ENCODE data around the gene EFNA5. TPM values are rescaled to one million over a fixed set of nuclear protein-coding genes. Genes with fewer than 3 reads are reported as not detected.

EFNA5 gene
- polyA plus RNA-seq, 1 donor (not counting 4 experiments of a cell fraction or from before 2014, with no cell fraction given): 4.8 TPM

- Histone ChIP-seq H3K27me3 (ENCODE audit: control insufficient read depth, extremely low read depth, insufficient read depth, low read length) (no peaks in the 10 kb centered on the region), H4K20me1 (ENCODE audit: control insufficient read depth, extremely low read depth, insufficient read depth, low read length) (no peaks in the 10 kb centered on the region), H3K27ac (ENCODE audit: control insufficient read depth, insufficient read depth, low read length) (peak overlapping the region; percentile 55), H3K4me1 (ENCODE audit: control insufficient read depth, extremely low read depth, insufficient read depth, low read length) (peaks cover 32% of the 10 kb centered on the region), H3K9me1 (ENCODE audit: control insufficient read depth, extremely low read depth, insufficient read depth, low read length) (no peaks in the 10 kb centered on the region), H3K79me2 (ENCODE audit: control insufficient read depth, insufficient read depth, low read length) (no peaks in the 10 kb centered on the region), H3K9ac (ENCODE audit: control insufficient read depth, extremely low read depth, insufficient read depth, low read length) (peak overlapping the region; percentile 23), H3K36me3 (ENCODE audit: control insufficient read depth in 2 of 2, extremely low read depth in 1 of 2, insufficient read depth in 2 of 2, low read length in 2 of 2) (no peaks in the 10 kb centered on the region), H3K4me2 (ENCODE audit: control insufficient read depth, extremely low read depth, insufficient read depth, low read depth, low read length) (peak overlapping the region; percentile 40), H3K4me3 (ENCODE audit: control insufficient read depth in 2 of 3, extremely low read depth in 1 of 3, insufficient read depth in 2 of 3, low read depth in 1 of 3, low read length in 3 of 3) (peak overlapping the region in 1 of 3 experiments; percentile 8), H3K9me3 (ENCODE audit: control insufficient read depth, low read depth, low read length) (no peaks in the 10 kb centered on the region), H2AFZ (ENCODE audit: control insufficient read depth, low read length) (peak overlapping the region; percentile 39)
- no peak for TF ChIP-seq CTCF (optimal IDR thresholded peaks at IDR 0.05 in 1 of 3, IDR thresholded peaks at IDR 0.05 in 1 of 3, conservative IDR thresholded peaks at IDR 0.05 in 1 of 3; ENCODE audit: extremely low read depth in 1 of 3, insufficient read depth in 2 of 3, low read length in 3 of 3)
- TF ChIP-seq EZH2 (IDR thresholded peaks at IDR 0.05; ENCODE audit: low read length): no peak
- FAIRE-seq (no peak), DNase-seq (ENCODE audit: low read depth, low spot score) (no peak)
- dilution Hi-C loops (cut with MboI; ENCODE audit: extremely low pct_ligation_motif_present, low sequenced_read_pairs): no loop called here
These were observed 283.1 kb downstream of the EFNA5 start for GRCh38 chr5:107387526-107388140.

DNA sequence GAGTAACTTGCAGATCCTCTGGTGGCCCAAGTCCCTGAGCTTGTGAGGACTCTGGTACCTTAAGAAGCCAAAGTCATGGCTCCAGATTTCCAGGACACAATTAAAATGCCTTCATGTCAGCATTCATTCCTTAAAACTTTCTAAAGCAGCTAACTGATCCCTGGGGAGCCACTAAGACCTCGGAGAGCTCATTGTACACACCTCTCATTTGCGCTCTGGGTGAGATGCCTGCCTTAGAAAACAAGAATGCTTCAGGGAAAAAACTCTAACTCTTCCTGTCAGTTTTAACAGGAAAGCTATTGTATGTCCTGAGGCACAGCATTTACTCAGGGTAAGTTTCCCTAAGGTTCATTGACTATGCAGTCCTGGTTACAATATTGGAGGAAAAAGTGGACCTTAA is 285.0 kb downstream of the EFNA5 start:
- dilution Hi-C loops (cut with MboI; ENCODE audit: extremely low pct_ligation_motif_present, low sequenced_read_pairs): no loop called here
- Histone ChIP-seq H2AFZ (ENCODE audit: control insufficient read depth, low read length) (no peak overlapping the region), H3K9ac (ENCODE audit: control insufficient read depth, extremely low read depth, insufficient read depth, low read length) (no peak overlapping the region), H3K79me2 (ENCODE audit: control insufficient read depth, insufficient read depth, low read length) (no peaks in the 10 kb centered on the region), H3K9me3 (ENCODE audit: control insufficient read depth, low read depth, low read length) (no peaks in the 10 kb centered on the region), H3K36me3 (ENCODE audit: control insufficient read depth in 2 of 2, extremely low read depth in 1 of 2, insufficient read depth in 2 of 2, low read length in 2 of 2) (no peaks in the 10 kb centered on the region), H3K4me2 (ENCODE audit: control insufficient read depth, extremely low read depth, insufficient read depth, low read depth, low read length) (no peak overlapping the region), H3K27me3 (ENCODE audit: control insufficient read depth, extremely low read depth, insufficient read depth, low read length) (no peaks in the 10 kb centered on the region), H4K20me1 (ENCODE audit: control insufficient read depth, extremely low read depth, insufficient read depth, low read length) (no peaks in the 10 kb centered on the region), H3K27ac (ENCODE audit: control insufficient read depth, insufficient read depth, low read length) (no peak overlapping the region), H3K4me3 (ENCODE audit: control insufficient read depth in 2 of 3, extremely low read depth in 1 of 3, insufficient read depth in 2 of 3, low read depth in 1 of 3, low read length in 3 of 3) (no peak overlapping the region), H3K4me1 (ENCODE audit: control insufficient read depth, extremely low read depth, insufficient read depth, low read length) (peaks cover 46% of the 10 kb centered on the region), H3K9me1 (ENCODE audit: control insufficient read depth, extremely low read depth, insufficient read depth, low read length) (no peaks in the 10 kb centered on the region)
- no peak for FAIRE-seq
- no peak for DNase-seq (ENCODE audit: low read depth, low spot score)
- TF ChIP-seq EZH2 (IDR thresholded peaks at IDR 0.05; ENCODE audit: low read length) (no peak), CTCF (optimal IDR thresholded peaks at IDR 0.05 in 1 of 3, IDR thresholded peaks at IDR 0.05 in 1 of 3, conservative IDR thresholded peaks at IDR 0.05 in 1 of 3; ENCODE audit: extremely low read depth in 1 of 3, insufficient read depth in 2 of 3, low read length in 3 of 3) (no peak)

Data from keratinocyte (primary cell).